Astrocyte (in vitro differentiated cells and primary cell): ENCODE measurements around the gene TCF19. TPM values are rescaled to one million over a fixed set of nuclear protein-coding genes. Genes with fewer than 3 reads are reported as not detected.
A peak's percentile ranks its signal among the peaks of the same experiment; 100 is the strongest.
"Not testable (repeated sequence)": the region's sequence is repeated elsewhere in the genome, so short reads cannot be mapped to it uniquely, and the experiment has no call there.

Source experiments
- DNase-seq: peaks from one replicate; pipeline ENCODE4 v3.0.0-alpha.2; 2010; ENCODE audit warnings: low read depth
- FAIRE-seq: peaks from 2 replicates; lab custom pipeline; 2011; peaks lifted over from hg19 to GRCh38; lab: Jason Lieb, UNC
- H2AFZ ChIP-seq: 2 replicates; pipeline ENCODE4 v1.6.0; 2012; ENCODE audit warnings: low read depth, low read length, inconsistent platforms
- H3K27ac ChIP-seq: 2 replicates; pipeline ENCODE4 v1.5.1; 2011; ENCODE audit warnings: low read depth, low read length, inconsistent platforms
- H3K27me3 ChIP-seq: 2 replicates; pipeline ENCODE4 v1.6.0; 2011; ENCODE audit warnings: low read length, inconsistent platforms; ENCODE audit not compliant: insufficient read depth
- H3K36me3 ChIP-seq: 2 replicates; pipeline ENCODE4 v1.5.1; 2011; ENCODE audit warnings: low read length, inconsistent platforms; ENCODE audit not compliant: insufficient read depth
- H3K4me1 ChIP-seq: 2 replicates; pipeline ENCODE4 v1.5.1; 2011; ENCODE audit warnings: low read length, inconsistent platforms; ENCODE audit not compliant: insufficient read depth
- H3K4me2 ChIP-seq: 2 replicates; pipeline ENCODE4 v1.6.0; 2012; ENCODE audit warnings: low read length, inconsistent platforms
- H3K4me3 ChIP-seq: 2 replicates; pipeline ENCODE4 v1.5.1; 2011; ENCODE audit warnings: low read depth, mild to moderate bottlenecking, low read length, inconsistent platforms; ENCODE audit not compliant: insufficient read depth
- H3K79me2 ChIP-seq: 2 replicates; pipeline ENCODE4 v1.6.0; 2012; ENCODE audit warnings: mild to moderate bottlenecking, low read length, inconsistent platforms; ENCODE audit not compliant: insufficient read depth
- H3K9ac ChIP-seq: 2 replicates; pipeline ENCODE4 v1.6.0; 2012; ENCODE audit warnings: mild to moderate bottlenecking, low read length, inconsistent platforms
- H3K9me3 ChIP-seq: 2 replicates; pipeline ENCODE4 v1.5.1; 2012; ENCODE audit warnings: low read depth, mild to moderate bottlenecking, low read length, inconsistent platforms; ENCODE audit not compliant: insufficient read depth
- H4K20me1 ChIP-seq: 2 replicates; pipeline ENCODE4 v1.6.0; 2012; ENCODE audit warnings: low read length, inconsistent platforms; ENCODE audit not compliant: insufficient read depth
- H3K27ac Mint-ChIP-seq: one replicate; pipeline ENCODE4 v1.8.0; 2021; ENCODE audit warnings: mild to moderate bottlenecking, mixed read lengths; ENCODE audit not compliant: unreplicated experiment
- H3K27me3 Mint-ChIP-seq: one replicate; pipeline ENCODE4 v1.8.0; 2021; ENCODE audit warnings: low read depth, mixed read lengths; ENCODE audit not compliant: unreplicated experiment
- H3K36me3 Mint-ChIP-seq: one replicate; pipeline ENCODE4 v1.8.0; 2021; ENCODE audit warnings: low read depth, mixed read lengths; ENCODE audit not compliant: unreplicated experiment
- H3K4me1 Mint-ChIP-seq: one replicate; pipeline ENCODE4 v1.8.0; 2021; ENCODE audit warnings: low read depth, mixed read lengths; ENCODE audit not compliant: unreplicated experiment
- H3K4me3 Mint-ChIP-seq: one replicate; pipeline ENCODE4 v1.8.0; 2021; ENCODE audit warnings: mild to moderate bottlenecking, moderate library complexity, mixed read lengths; ENCODE audit not compliant: unreplicated experiment
- H3K9me3 Mint-ChIP-seq: one replicate; pipeline ENCODE4 v1.8.0; 2021; ENCODE audit warnings: mild to moderate bottlenecking, mixed read lengths; ENCODE audit not compliant: unreplicated experiment
- EZH2 ChIP-seq: IDR thresholded peaks from 2 replicates; pipeline ENCODE4 v1.6.1; 2012; ENCODE audit warnings: mild to moderate bottlenecking, low read length, inconsistent platforms; ENCODE audit not compliant: insufficient read depth
- total RNA-seq: library from RNA; stranded (reverse); gene quantifications from 2 replicates; pipeline ENCODE4 v1.2.1, GENCODE V29; 2021
- TF ChIP-seq, protein P1 (sequence below): IDR thresholded peaks from 2 replicates; pipeline ENCODE4 v1.5.1; 2011; ENCODE audit warnings: low read depth, mild to moderate bottlenecking, inconsistent platforms, low read length, moderate library complexity; ENCODE audit not compliant: insufficient read depth

Gene TCF19
- total RNA-seq, 1 donor from 2014 or later, result 2.5 TPM

DNA sequence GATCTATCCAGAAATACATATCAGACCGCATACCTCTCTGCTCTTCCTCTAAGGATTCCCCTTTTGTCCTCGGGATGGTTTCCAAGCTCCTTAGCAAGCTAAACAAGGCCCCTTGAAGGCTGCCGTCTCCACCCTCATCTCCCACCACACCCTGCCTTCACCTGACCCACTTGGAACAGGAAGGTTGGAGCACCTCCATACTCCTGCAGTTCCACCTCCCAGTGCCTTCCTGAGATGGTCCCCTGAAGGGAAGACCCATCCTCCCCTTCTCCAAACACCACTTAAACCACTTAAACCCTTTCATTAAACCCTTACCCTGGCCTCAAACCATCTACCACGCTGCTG, 20.6 kb downstream of the TCF19 start:
- H3K4me1 Mint-ChIP-seq, result peaks cover 17% of the 10 kb centered on the region

DNA sequence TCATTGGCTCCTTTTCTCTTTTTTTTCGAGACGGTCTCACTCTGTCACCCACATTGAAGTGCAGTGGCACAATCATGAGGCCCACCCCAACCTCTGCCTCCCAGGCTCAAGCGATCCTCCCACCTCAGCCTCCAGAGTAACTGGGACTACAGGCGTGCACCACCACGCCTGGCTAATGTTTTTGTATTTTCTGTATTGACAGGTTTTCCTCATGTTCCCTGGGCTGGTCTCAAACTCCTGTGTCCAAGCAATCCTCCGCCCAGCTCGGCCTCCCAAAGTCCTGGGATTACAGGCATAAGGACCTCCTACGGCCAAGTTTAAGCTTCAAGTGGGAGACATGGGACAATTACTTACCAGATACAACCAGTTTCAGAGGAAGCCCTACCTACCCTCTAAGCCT, 21.5 kb downstream of the TCF19 start:
- Histone ChIP-seq H2AFZ (no peak overlapping the region), H3K4me3 (no peak overlapping the region), H3K4me2 (peak overlapping the region; percentile 77), H3K9me3 (no peaks in the 10 kb centered on the region), H3K27me3 (no peaks in the 10 kb centered on the region), H3K27ac (no peak overlapping the region), H3K9ac (peak overlapping the region; percentile 46), H3K4me1 (no peaks in the 10 kb centered on the region), H3K79me2 (no peaks in the 10 kb centered on the region), H4K20me1 (no peaks in the 10 kb centered on the region), H3K36me3 (no peaks in the 10 kb centered on the region)
- Mint-ChIP-seq H3K9me3 (no peaks in the 10 kb centered on the region), H3K27me3 (peaks cover 2% of the 10 kb centered on the region), H3K4me1 (peaks cover 17% of the 10 kb centered on the region), H3K36me3 (peaks cover 2% of the 10 kb centered on the region), H3K4me3 (no peak overlapping the region), H3K27ac (no peak overlapping the region)
- FAIRE-seq, result no peak
- no peak for TF ChIP-seq EZH2
- TF ChIP-seq, protein P1, sequence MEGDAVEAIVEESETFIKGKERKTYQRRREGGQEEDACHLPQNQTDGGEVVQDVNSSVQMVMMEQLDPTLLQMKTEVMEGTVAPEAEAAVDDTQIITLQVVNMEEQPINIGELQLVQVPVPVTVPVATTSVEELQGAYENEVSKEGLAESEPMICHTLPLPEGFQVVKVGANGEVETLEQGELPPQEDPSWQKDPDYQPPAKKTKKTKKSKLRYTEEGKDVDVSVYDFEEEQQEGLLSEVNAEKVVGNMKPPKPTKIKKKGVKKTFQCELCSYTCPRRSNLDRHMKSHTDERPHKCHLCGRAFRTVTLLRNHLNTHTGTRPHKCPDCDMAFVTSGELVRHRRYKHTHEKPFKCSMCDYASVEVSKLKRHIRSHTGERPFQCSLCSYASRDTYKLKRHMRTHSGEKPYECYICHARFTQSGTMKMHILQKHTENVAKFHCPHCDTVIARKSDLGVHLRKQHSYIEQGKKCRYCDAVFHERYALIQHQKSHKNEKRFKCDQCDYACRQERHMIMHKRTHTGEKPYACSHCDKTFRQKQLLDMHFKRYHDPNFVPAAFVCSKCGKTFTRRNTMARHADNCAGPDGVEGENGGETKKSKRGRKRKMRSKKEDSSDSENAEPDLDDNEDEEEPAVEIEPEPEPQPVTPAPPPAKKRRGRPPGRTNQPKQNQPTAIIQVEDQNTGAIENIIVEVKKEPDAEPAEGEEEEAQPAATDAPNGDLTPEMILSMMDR, result no peak
- no peak for DNase-seq

More for the DNA sequence above, 20.6 kb downstream of the TCF19 start:
- peaks cover 2% of the 10 kb centered on the region for H3K36me3 Mint-ChIP-seq
- H2AFZ ChIP-seq, result peak overlapping the region; percentile 32
- no peaks in the 10 kb centered on the region for H3K4me1 ChIP-seq
- FAIRE-seq, result no peak
- H3K9me3 ChIP-seq, result no peaks in the 10 kb centered on the region
- no peaks in the 10 kb centered on the region for H3K79me2 ChIP-seq
- TF ChIP-seq, protein P1, result no peak
- no peak for TF ChIP-seq EZH2
- no peaks in the 10 kb centered on the region for H3K9me3 Mint-ChIP-seq
- H3K9ac ChIP-seq, result no peak overlapping the region
- H3K27ac Mint-ChIP-seq, result no peak overlapping the region
- no peaks in the 10 kb centered on the region for H3K27me3 ChIP-seq
- H3K27ac ChIP-seq, result no peak overlapping the region
- H4K20me1 ChIP-seq, result no peaks in the 10 kb centered on the region
- H3K4me3 ChIP-seq, result no peak overlapping the region
- no peaks in the 10 kb centered on the region for H3K36me3 ChIP-seq
- H3K4me3 Mint-ChIP-seq, result no peak overlapping the region
- peaks cover 2% of the 10 kb centered on the region for H3K27me3 Mint-ChIP-seq
- DNase-seq, result no peak
- no peak overlapping the region for H3K4me2 ChIP-seq

DNA sequence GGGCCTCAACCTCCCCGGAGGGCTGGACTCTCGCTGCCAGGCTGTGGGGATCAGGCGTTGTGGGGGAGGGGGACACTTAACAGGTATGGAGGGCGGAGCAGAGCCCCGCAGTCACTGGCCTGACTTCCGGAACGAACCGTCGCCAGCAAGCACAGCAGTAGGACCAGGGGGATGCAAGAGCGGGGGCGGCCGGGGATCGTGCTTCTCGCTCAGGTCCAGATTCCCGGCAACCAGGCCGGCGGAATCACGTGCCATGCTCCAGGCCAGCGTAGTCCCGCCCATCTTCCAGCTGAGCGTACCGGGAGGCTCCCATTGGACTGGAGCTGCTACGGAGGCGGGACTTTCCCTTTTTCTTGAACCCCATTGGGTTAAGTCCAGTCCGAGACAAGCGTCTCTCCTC, 22.1 kb downstream of the TCF19 start:
- Histone ChIP-seq H3K79me2 (no peaks in the 10 kb centered on the region), H3K27me3 (no peaks in the 10 kb centered on the region), H3K9ac (peak overlapping the region; percentile 46), H3K4me3 (peak overlapping the region; percentile 46), H2AFZ (peak overlapping the region; percentile 56), H3K36me3 (no peaks in the 10 kb centered on the region), H3K4me1 (no peaks in the 10 kb centered on the region), H3K27ac (no peak overlapping the region), H3K9me3 (no peaks in the 10 kb centered on the region), H3K4me2 (peak overlapping the region; percentile 77), H4K20me1 (no peaks in the 10 kb centered on the region)
- H3K27ac Mint-ChIP-seq, result no peak overlapping the region
- no peak for TF ChIP-seq EZH2
- TF ChIP-seq, protein P1, result no peak
- FAIRE-seq (no peak), DNase-seq (peak; percentile 50)
- peaks cover 16% of the 10 kb centered on the region for H3K4me1 Mint-ChIP-seq
- peaks cover 2% of the 10 kb centered on the region for H3K36me3 Mint-ChIP-seq
- H3K9me3 Mint-ChIP-seq, result no peaks in the 10 kb centered on the region
- peaks cover 2% of the 10 kb centered on the region for H3K27me3 Mint-ChIP-seq
- H3K4me3 Mint-ChIP-seq, result no peak overlapping the region

DNA sequence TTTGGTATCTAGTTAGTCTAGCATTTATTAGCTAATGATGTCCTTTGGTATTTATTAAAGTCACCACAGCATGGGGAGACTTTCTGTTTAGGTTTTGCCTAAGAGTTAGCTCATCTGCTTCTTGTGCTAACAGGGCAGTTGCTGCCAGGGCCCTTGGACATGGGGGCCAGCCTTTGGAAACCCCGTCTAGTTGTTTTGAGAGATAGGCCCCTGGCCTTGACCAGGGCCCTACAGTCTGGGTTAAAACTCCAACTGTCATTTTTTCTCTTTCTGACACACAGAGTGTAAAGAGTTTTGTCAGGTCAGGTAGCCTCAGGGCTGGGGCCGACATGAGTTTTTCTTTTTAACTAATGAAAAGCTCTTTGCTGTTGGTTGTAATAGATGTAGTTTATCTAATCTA, 24.9 kb downstream of the TCF19 start:
- FAIRE-seq, H3K4me3 ChIP-seq, H3K9ac ChIP-seq, H3K4me2 ChIP-seq, H3K27me3 Mint-ChIP-seq, DNase-seq, H3K27me3 ChIP-seq, H3K4me1 ChIP-seq, H3K4me1 Mint-ChIP-seq, H3K79me2 ChIP-seq, H3K27ac Mint-ChIP-seq, H3K36me3 ChIP-seq, H3K9me3 Mint-ChIP-seq, H3K27ac ChIP-seq, H2AFZ ChIP-seq, H3K36me3 Mint-ChIP-seq, H3K9me3 ChIP-seq, H4K20me1 ChIP-seq, H3K4me3 Mint-ChIP-seq: not testable (repeated sequence)
